ENCODE measurements around the gene PEX26. TPM values are rescaled to one million over a fixed set of nuclear protein-coding genes. Genes with fewer than 3 reads are reported as not detected.

PEX26 gene
- total RNA-seq, 1 donor from 2014 or later = 50.1 TPM

DNA sequence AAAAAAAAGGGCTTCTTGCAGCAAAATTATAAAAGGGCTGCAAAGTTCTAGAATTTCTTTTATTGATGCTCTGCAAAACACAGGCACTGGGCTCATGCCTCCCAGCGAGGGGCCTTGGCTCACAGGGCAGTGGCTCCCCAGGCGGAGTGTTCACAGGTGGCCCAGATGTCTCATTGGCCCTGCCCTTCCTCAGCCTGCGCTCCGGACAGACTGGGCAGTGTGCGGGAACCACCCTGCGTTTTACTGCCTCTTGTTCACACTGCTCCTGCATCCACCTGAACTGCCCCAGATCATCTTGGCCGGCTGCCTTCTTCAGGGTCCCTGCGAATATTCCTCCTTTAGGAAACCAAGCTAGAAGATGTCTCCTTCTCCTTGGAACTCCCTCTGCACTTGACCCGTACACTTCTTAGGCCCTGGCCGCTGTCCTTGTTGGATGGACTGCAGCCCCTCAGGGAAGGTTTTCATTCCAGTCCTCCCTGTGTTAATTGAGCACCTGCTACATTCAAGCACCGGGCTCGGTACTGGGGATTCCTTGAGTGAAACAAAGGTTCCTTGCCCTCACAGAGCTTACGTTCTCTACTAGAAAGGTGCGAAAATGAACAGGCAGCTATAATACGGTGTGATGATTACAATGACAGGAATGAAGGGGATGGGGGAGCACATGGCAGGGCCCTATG, 37.3 kb downstream of the PEX26 start:
- Mint-ChIP-seq H3K27ac (no peak overlapping the region), H3K36me3 (ENCODE audit: insufficient read depth) (no peaks in the 10 kb centered on the region), H3K9me3 (ENCODE audit: low read depth) (no peaks in the 10 kb centered on the region)

DNA sequence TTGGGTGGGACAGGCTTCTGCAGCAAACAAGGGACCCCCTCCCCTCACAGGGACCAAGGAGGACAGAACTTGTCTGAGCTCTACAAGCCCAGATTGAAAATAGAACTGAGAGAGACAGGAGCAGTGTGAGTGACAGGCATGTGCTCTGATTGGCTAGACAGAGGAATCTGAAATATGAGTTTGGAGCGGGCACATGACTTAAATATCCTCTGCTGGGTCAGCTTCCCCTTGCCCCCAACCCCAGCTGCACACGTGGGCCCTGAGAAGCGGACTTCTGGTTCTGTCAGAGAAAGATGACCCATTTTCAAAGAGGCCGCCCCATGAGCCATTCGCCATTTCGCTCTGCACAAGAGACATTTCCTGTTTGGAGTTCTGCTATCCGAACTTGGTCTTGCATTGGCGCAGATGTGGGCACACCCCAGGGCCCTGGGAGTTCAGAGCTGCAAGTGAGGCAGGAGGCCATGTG, 38.1 kb downstream of the PEX26 start:
- Mint-ChIP-seq H3K27me3 (peaks cover 30% of the 10 kb centered on the region), H3K9me3 (ENCODE audit: low read depth) (no peaks in the 10 kb centered on the region), H3K4me3 (ENCODE audit: low read depth) (no peak overlapping the region), H3K4me1 (ENCODE audit: low read depth) (peaks cover 1% of the 10 kb centered on the region), H3K36me3 (ENCODE audit: insufficient read depth) (no peaks in the 10 kb centered on the region), H3K27ac (no peak overlapping the region)
- DNase-seq (ENCODE audit: low spot score, unreplicated experiment) = no peak
- TF ChIP-seq, protein P1, sequence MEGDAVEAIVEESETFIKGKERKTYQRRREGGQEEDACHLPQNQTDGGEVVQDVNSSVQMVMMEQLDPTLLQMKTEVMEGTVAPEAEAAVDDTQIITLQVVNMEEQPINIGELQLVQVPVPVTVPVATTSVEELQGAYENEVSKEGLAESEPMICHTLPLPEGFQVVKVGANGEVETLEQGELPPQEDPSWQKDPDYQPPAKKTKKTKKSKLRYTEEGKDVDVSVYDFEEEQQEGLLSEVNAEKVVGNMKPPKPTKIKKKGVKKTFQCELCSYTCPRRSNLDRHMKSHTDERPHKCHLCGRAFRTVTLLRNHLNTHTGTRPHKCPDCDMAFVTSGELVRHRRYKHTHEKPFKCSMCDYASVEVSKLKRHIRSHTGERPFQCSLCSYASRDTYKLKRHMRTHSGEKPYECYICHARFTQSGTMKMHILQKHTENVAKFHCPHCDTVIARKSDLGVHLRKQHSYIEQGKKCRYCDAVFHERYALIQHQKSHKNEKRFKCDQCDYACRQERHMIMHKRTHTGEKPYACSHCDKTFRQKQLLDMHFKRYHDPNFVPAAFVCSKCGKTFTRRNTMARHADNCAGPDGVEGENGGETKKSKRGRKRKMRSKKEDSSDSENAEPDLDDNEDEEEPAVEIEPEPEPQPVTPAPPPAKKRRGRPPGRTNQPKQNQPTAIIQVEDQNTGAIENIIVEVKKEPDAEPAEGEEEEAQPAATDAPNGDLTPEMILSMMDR (IDR thresholded peaks at IDR 0.05; ENCODE audit: unreplicated experiment) = no peak

More for the DNA sequence above, 37.3 kb downstream of the PEX26 start:
- Mint-ChIP-seq H3K27me3 (peaks cover 35% of the 10 kb centered on the region), H3K4me3 (ENCODE audit: low read depth) (no peak overlapping the region), H3K4me1 (ENCODE audit: low read depth) (peaks cover 3% of the 10 kb centered on the region)
- TF ChIP-seq, protein P1 (IDR thresholded peaks at IDR 0.05; ENCODE audit: unreplicated experiment) = no peak
- no peak for DNase-seq (ENCODE audit: low spot score, unreplicated experiment)

DNA sequence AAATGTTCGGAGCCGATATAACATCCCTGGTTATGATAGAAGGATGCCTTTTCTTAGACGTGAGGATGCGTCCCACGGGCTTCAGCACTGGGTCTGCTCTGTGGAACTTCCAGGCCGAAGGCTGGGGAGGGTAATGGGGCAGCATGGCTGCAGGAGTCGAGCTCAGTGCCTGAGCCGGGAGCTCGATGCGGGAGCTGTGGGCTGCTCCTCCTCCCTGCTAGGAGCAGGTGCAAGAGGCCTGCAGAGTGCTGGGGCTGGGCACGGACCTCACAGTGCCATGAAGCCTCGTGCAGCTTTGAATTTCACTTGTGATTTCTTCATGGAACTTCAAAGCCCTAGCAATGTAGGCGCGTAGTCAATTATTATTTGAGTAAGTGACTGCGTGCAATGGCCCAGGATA, 38.8 kb downstream of the PEX26 start:
- no peak for DNase-seq (ENCODE audit: low spot score, unreplicated experiment)
- Mint-ChIP-seq H3K9me3 (ENCODE audit: low read depth) (no peaks in the 10 kb centered on the region), H3K27ac (no peak overlapping the region), H3K4me1 (ENCODE audit: low read depth) (no peaks in the 10 kb centered on the region), H3K27me3 (peaks cover 24% of the 10 kb centered on the region), H3K36me3 (ENCODE audit: insufficient read depth) (no peaks in the 10 kb centered on the region), H3K4me3 (ENCODE audit: low read depth) (no peak overlapping the region)
- TF ChIP-seq, protein P1 (IDR thresholded peaks at IDR 0.05; ENCODE audit: unreplicated experiment) = no peak

DNA sequence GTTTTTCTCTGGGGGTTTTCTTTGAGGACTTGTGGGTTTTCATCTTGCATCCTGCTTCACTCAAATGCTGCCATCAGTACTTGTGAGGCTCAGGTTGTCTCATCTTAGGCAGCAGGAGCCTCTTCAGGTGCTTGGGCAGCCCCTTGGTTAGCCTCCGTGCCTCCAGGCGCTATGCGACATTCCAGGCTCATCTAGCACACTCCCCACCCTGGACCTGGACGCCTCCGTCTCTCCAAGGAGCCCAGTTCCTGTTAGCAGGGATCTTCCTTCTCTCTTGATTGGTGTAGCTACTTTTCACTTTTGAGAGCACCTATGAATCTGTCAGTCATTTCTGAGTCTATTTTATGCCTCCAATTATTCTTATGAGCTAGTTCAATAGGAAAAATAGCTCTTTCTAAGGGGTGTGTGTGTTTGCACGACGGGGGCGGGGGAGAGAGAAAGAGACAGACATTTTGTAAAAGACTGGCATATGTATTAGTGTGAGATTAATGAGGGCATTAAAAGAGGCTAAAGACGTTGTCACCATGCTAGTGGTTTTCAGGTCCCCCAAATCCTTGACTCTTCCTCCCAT, 40.6 kb downstream of the PEX26 start:
- Mint-ChIP-seq H3K36me3 (ENCODE audit: insufficient read depth) (no peaks in the 10 kb centered on the region), H3K27me3 (peaks cover 8% of the 10 kb centered on the region), H3K9me3 (ENCODE audit: low read depth) (no peaks in the 10 kb centered on the region), H3K27ac (no peak overlapping the region), H3K4me1 (ENCODE audit: low read depth) (no peaks in the 10 kb centered on the region), H3K4me3 (ENCODE audit: low read depth) (no peak overlapping the region)
- TF ChIP-seq, protein P1 (IDR thresholded peaks at IDR 0.05; ENCODE audit: unreplicated experiment) = no peak
- DNase-seq (ENCODE audit: low spot score, unreplicated experiment) = no peak

DNA sequence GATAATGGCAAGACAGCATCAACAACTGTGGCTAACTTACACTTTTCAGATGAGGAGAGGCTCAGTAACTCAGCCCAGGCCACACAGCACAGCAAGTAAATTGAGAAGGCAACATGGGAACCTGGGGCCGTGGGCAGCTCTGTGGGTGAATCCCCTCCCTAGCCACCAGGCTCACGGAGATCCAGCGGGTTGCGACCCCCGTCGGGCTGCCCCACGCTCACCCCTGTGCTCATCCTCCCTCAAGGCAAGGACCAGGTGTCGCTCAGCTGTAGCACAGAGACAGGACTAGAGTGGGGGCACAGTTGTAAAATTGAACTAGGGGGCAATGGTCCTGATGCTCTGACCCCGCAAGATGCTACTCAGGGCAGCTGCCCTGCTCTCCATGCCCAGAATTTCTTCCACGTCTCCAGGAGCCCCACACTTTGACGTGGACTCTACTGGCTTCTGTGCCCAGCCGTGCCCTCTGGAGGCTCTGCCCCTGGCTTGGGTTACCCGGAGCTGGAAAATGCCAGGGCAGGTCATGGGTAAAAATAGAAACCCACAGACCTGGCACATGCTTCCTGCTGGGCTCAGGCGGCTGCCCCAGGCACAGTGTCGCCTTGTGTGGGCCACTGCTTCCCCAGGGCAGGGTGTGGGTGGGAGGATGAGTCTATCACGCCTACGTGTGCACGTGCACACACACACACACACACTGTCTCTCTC, 41.8 kb downstream of the PEX26 start:
- DNase-seq (ENCODE audit: low spot score, unreplicated experiment) = no peak
- no peak overlapping the region for H3K4me3 Mint-ChIP-seq (ENCODE audit: low read depth)
- H3K9me3 Mint-ChIP-seq (ENCODE audit: low read depth) = no peaks in the 10 kb centered on the region
- H3K4me1 Mint-ChIP-seq (ENCODE audit: low read depth) = no peaks in the 10 kb centered on the region
- H3K36me3 Mint-ChIP-seq (ENCODE audit: insufficient read depth) = no peaks in the 10 kb centered on the region
- H3K27me3 Mint-ChIP-seq = no peaks in the 10 kb centered on the region
- no peak overlapping the region for H3K27ac Mint-ChIP-seq
- TF ChIP-seq, protein P1 (IDR thresholded peaks at IDR 0.05; ENCODE audit: unreplicated experiment) = no peak
